NB4 (cell line): ENCODE data around the gene FAM193B.

Experiments used
- CTCF ChIP-seq: IDR thresholded peaks from one replicate; pipeline ENCODE4 v1.5.1; 2012; ENCODE audit warnings: low read depth, low read length
- MAX ChIP-seq: IDR thresholded peaks from 2 replicates; pipeline ENCODE4 v1.6.1; 2011; ENCODE audit warnings: low read depth, low read length
- MYC ChIP-seq: IDR thresholded peaks from 2 replicates; pipeline ENCODE4 v1.6.1; 2011; ENCODE audit warnings: low read depth, low read length
- POLR2A ChIP-seq: IDR thresholded peaks from 2 replicates; pipeline ENCODE4 v1.6.1; 2011; ENCODE audit warnings: mild to moderate bottlenecking; ENCODE audit not compliant: insufficient read length; ENCODE audit errors: extremely low read depth

DNA sequence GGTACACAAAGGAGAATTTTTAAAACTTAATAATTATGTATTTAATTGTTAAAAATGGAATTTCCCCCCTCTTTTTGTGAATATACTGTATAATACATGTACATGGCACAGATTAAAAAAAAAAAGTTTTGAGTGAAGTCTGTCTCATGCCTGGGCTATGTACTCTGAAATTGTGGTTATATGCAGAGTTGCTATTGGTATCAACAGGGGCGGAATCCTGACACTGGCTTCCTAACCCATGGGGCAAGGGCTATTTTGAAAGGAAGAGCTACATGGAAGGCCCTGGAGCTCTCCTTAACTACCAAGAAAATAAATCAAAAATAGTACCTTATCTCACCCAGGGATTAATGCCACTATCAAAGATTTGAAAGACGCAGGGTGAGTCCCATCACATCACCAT, 865 bp upstream of the FAM193B start:
- TF ChIP-seq CTCF (no peak), POLR2A (no peak), MAX (no peak), MYC (no peak)
